ENCODE results near the gene SLC7A10. TPM values are rescaled to one million over a fixed set of nuclear protein-coding genes. Genes with fewer than 3 reads are reported as not detected.

The SLC7A10 gene
- 0.44 and 1.00 TPM in 2 replicates for total RNA-seq

DNA sequence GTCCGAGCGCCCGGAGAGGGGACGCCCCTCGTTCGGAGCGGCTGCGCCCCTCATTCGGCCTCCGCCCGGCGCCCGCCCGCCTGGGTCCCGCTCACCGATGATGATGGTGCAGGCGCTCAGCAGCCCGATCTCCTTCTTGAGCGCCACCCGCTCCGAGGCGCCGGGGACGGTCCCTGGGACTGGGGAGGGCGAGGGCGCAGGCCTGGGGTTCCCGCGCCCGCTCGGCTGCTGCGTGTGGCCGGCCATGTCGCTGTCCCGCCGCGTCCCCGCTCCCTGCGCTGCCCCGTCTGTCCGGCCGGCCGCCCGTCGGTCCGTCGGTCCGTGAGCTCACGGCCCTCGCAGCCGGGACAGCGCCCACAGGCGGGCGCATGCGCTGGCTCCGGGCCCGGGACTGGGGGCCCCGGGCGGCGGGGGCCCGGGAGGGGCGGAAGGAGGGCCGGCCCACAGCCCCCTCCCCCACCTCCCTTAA, at the start of gene SLC7A10:
Gene SLC7A10, minus strand, starts transcription at position 393 of the 469 bp plus-strand sequence. Its CDS starts 147 bp downstream, at position 246.

DNA sequence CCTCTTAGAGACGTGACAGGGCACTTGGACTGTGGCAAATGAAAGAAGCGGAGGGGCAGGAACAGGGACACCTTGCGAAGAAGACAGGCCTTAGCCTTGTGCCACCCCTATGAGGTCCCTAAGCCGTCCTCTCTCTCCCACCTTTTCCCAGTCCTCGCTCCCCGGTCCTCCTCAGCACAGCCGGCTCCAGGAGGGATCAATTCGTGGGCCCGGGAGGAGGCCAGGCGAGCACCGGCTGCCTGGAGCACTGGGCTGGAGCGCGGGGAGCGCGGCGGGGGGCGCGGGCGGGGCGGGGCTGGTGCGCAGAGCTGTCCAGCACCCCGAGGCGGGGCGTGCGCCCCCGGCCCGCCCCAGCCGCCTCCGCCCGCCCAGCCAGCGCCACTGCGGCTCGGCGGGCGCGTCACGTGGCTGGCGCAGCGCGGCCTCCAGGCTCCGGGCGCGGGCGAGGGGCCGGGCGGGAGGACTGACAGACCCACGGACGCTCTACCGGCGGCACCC, 31.7 kb downstream of the SLC7A10 start, which contains the start of gene LRP3:
Gene LRP3, plus strand, starts transcription at position 466 of the 498 bp plus-strand sequence. CDS start 456 bp downstream, outside the sequence.

Other genes with a start within 250 kb of the SLC7A10 start
- gene RHPN2, start 161.0 kb downstream of the SLC7A10 start, total RNA-seq: 1.8 and 5.1 TPM in 2 replicates
- gene GPATCH1, start 144.7 kb downstream of the SLC7A10 start, total RNA-seq: 5.2 and 6.7 TPM in 2 replicates
- not detected in 2 replicates for gene WDR88, start 93.7 kb downstream of the SLC7A10 start, total RNA-seq
- 40.7 and 48.3 TPM in 2 replicates for gene LRP3, start 31.5 kb downstream of the SLC7A10 start, total RNA-seq
- gene CEBPA, start 76.7 kb upstream of the SLC7A10 start, total RNA-seq: 5.7 and 8.1 TPM in 2 replicates
- 10.5 and 14.8 TPM in 2 replicates for gene CEBPG, start 147.9 kb upstream of the SLC7A10 start, total RNA-seq

Measured in cardiac ventricle fibroblast (primary cell).